ENCODE measurements around the gene TEX19.
"Not testable (repeated sequence)": the region's sequence is repeated elsewhere in the genome, so short reads cannot be mapped to it uniquely, and the experiment has no call there.

Gene TEX19

GRCh38 chr17:82356845-82357355, 2.1 kb upstream of the TEX19 start:
- DNase-seq (ENCODE audit: low read depth in 2 of 2) = no peak

- DNase-seq (ENCODE audit: low read depth in 2 of 2) = no peak
Observed at GRCh38 chr17:82357394-82357793, 1.7 kb upstream of the TEX19 start.

- not testable (repeated sequence) for DNase-seq (ENCODE audit: low read depth in 2 of 2)
Observed at GRCh38 chr17:82359451-82360074, 516 bp downstream of the TEX19 start.

GRCh38 chr17:82361885-82362633, 3.0 kb downstream of the TEX19 start:
- DNase-seq (ENCODE audit: low read depth in 2 of 2) = no peak

GRCh38 chr17:82365606-82366295, 6.7 kb downstream of the TEX19 start:
- no peak for DNase-seq (ENCODE audit: low read depth in 2 of 2)

GRCh38 chr17:82366749-82367148, 7.7 kb downstream of the TEX19 start:
- DNase-seq (ENCODE audit: low read depth in 2 of 2) = no peak

- no peak for DNase-seq (ENCODE audit: low read depth in 2 of 2)
Observed at GRCh38 chr17:82367724-82368524, 8.9 kb downstream of the TEX19 start.

- no peak for DNase-seq (ENCODE audit: low read depth in 2 of 2)
Observed at GRCh38 chr17:82369211-82369610, 10.2 kb downstream of the TEX19 start.

GRCh38 chr17:82370471-82371332, 11.7 kb downstream of the TEX19 start:
- DNase-seq (ENCODE audit: low read depth in 2 of 2) = peak in 1 of 2 experiments; percentile 19

GRCh38 chr17:82371333-82372248, 12.5 kb downstream of the TEX19 start, which contains the start of gene UTS2R:
Gene UTS2R (plus strand): TSS chr17:82371765. CDS start chr17:82374325, 2,560 bp downstream.
- no peak for DNase-seq (ENCODE audit: low read depth in 2 of 2)

- DNase-seq (ENCODE audit: low read depth in 2 of 2) = no peak
Observed at GRCh38 chr17:82372249-82373071, 13.4 kb downstream of the TEX19 start.

GRCh38 chr17:82373072-82373452, 14.0 kb downstream of the TEX19 start:
- DNase-seq (ENCODE audit: low read depth in 2 of 2) = not testable (repeated sequence)

GRCh38 chr17:82373731-82374625, 14.9 kb downstream of the TEX19 start:
- no peak for DNase-seq (ENCODE audit: low read depth in 2 of 2)

- no peak for DNase-seq (ENCODE audit: low read depth in 2 of 2)
Observed at GRCh38 chr17:82374626-82375331, 15.7 kb downstream of the TEX19 start.

GRCh38 chr17:82375359-82376041, 16.5 kb downstream of the TEX19 start:
- DNase-seq (ENCODE audit: low read depth in 2 of 2) = no peak

GRCh38 chr17:82376042-82376730, 17.1 kb downstream of the TEX19 start:
- no peak for DNase-seq (ENCODE audit: low read depth in 2 of 2)
